Measurements from ENCODE around the gene CCDC27.
A peak's percentile ranks its signal among the peaks of the same experiment; 100 is the strongest.

CCDC27 gene

DNA sequence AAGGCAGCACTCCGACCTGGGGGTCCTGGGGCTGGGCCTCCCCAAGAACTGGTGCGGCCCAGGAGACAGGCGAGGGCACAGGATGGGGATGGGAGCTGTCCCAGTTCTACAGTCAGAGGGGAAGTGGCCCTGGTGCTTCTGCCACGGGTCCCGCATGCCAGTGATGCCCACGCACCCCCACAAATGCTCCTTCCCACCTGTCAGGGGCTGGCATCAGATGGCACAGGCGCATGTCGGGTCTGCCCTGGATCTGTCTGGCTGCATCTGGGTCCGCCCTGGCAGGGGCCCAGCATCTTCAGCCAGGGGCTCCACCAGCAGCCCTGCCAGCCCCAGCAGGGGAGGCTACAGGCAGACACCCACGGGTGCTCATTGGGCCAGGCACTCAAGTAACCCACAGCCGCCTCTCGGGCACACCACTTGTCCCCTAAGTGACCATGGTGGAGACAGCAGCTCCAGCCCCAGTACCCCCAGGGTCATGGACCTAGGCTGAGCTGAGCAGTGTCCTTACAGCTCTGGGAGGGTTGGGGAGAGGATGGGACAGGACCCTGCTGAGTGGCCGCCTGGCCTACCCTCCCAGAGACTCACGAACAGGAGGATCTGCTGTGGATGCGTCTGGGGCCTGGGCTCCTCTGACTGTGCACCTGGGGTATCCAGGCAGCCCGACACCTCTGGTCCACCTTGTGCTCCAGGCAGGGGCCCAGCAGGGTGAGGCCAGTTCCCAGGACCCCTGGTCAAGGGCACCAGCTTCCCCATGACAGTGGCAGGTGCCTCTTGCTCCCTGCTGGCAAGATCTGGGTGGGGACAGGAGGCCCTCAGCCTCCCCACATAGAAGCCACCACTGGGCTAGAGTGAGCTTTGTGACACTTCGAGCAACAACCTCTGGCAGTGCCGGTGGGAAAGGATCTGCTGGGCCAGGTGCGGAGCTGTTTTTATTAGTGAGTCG is 25.7 kb downstream of the CCDC27 start:
- DNase-seq = no peak

DNA sequence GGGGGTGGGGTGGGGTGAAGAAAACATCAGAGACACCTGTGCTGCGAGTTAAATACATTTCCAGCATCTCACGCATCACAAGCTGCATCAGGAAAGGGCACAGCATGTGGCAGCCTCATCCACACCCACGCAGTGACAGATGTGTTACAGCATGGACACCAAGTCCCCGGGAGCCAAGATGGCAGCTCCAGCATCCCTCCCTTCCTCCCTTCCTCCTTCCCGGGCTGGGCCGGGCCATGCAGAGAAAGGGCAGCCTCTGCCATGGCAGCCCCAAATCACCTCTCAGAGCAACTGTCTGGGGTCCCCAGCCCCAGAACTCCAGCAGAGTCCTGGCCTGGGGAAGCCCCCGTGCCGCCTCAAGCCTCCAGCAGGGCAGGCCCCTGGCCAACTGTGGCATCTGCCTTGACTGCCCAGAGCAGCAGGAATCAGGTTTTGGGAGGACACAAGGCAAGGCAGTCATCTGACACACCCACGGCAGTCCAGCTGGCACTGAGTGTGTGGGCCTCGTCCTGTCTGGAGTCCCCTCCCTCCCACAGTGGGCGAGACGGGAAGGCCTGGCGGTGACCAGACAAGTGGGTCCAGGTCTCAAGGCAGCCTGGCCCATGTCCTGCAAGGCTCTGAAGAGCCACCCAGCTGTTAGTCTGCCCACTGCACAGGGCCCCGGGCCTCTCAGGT is 26.5 kb downstream of the CCDC27 start:
- DNase-seq = no peak

DNA sequence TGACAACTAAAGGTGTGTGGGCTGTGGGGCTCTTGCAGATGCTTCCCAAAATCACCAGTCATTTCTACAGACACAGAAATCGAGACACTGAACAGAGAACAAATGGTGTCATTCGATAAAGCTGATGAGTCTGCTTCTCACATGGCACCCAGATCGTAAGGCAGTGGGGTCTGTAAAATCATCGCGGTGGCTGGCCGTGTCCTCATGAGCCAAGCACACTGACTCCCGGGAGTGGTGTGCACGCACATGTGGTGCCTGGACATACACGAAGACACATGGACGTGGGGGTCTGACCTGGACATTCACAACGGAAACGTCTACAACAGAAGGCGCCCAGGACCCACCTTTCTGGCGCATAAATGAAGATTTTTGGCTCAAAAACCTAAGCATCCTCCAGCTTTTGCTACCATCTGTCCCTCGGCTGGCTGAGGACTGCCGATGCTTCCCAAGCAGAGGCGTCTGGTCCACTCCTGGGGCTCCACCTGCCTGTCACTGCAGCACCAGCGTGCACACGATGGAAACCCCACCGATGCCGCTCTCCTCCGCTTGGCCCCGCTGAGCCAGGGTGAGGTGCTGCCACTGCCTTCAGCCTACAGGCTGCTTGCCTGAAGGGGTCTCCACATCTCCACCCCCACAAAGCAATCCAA is 27.1 kb downstream of the CCDC27 start:
- no peak for DNase-seq

DNA sequence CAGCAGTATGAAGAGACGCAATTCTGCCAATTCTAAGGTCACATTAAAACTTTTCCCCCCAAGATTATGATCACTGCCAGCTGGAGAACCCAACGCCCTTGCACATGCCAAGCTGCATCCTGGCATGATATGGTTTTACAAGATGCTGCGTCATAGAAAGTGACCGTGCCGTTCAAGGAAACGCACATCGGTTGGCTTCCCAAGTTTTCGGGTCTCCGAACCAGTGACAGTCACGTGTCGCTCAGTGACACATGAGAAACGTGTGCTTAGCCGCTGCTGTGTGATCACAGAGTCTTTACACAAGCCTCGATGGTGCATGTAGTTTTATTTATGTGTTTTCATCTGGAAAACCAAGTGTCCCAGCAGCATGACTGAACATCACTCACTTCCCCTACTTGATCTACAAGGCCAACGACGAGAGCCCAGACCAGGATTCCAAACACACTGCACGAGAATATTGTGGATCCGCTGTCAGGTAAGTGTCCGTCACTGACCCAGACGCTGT is 27.7 kb downstream of the CCDC27 start:
- DNase-seq = no peak

DNA sequence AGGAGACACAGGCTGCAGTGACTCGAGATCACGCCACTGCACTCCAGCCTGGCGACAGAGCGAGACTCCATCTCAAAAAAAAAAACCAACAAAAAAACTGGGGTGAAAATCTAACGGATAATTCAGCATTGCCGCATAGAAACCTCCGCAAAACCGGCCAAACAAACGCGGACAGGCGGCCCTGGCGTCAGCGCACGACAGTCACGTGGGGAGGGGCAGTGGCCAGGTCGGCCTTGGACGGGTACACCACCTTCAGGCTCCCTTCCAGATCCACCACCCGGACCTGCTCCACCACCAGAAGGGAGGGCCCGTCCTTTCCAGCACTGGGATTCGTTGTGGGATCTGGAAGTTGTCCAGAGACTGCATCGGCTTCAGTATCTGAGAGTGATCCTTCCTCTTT is 28.7 kb downstream of the CCDC27 start:
- no peak for DNase-seq

DNA sequence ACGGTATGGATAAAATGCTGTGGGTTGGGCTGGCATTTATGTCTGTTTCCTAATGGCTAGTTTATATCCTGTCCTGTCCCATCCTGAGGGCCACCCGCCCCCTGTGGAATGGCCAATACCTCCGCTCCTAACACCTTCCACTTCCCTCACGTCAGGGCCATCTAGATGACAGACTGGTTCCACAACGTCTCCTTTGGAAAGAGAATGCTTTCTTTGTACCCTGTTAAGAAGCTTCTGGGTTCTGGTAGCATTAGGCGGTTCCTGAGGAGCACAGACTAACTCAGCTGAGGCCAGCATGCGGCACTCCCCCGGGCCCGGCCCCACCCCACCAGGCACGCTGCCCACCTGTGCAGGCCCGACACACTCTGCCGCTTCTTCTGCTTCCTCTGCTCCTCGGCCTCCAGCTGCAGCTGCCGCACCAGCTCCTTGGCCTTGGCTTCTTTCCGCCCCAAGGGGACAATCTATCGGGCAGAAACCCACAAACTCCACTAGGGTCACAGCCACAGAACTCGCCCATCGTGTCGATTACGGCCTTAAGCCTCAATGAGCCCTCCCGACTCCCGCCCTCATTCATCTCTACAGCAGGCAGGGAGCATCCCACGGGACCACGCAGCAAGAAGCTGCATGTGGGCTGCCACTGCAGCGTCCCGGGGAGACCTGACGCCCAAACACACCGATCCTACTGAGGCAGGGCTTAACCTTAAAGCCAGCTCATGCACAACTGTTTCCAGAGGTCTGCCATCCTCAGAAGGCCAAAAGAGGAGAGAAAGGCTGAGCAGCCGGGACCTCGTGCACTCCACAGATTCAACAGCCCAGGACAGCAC is 31.6 kb downstream of the CCDC27 start:
- DNase-seq = no peak

DNA sequence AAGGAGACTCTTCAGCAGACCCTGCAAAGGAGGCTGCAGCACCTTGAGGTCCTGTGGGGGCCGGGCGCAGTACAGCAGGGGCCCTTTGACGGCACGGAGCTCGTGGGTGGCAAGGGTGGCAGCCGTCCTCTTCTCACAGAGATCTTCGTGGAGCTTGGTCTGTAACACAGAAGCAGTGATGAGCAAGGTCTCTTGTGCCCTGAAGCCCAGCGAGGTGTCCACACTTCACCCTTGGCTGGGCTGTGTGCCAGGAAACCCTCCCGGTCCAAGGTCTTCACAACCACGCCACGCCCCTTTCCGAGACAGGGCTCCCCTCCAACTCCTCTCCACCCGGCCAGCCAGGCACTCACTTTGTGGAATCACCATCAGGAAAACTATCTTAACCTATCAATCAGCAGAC is 32.8 kb downstream of the CCDC27 start:
- no peak for DNase-seq

DNA sequence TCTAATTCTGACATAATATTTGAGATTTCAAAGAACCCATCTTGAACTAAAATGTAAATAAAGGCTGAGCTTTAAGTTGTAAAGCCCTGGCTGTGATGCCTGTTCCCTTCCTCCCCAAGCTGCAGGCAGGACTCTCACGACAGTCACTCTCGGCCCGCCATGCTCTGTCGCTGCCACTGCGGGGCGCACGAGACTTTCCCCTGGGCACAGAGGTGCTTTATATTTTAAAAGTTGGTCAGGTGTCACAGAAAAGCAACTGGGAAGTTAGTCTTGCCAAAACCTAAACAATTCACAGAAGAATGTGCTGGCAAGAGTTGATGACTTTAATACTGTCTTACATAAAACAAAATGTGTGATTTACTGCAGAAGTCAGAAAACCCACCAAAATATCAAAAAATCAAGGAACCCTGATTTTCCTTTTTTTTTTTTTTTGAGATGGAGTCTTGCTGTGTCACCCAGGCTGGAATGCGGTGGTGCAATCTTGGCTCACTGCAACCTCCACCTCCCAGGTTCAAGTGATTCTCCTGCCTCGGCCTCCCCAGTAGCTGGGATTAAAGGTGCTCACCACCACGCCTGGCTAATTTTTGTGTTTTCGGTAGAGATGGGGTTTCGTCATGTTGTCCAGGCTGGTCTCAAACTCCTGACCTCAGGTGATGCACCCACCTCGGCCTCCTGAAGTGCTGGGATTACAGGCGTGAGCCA is 33.4 kb downstream of the CCDC27 start:
- no peak for DNase-seq

DNA sequence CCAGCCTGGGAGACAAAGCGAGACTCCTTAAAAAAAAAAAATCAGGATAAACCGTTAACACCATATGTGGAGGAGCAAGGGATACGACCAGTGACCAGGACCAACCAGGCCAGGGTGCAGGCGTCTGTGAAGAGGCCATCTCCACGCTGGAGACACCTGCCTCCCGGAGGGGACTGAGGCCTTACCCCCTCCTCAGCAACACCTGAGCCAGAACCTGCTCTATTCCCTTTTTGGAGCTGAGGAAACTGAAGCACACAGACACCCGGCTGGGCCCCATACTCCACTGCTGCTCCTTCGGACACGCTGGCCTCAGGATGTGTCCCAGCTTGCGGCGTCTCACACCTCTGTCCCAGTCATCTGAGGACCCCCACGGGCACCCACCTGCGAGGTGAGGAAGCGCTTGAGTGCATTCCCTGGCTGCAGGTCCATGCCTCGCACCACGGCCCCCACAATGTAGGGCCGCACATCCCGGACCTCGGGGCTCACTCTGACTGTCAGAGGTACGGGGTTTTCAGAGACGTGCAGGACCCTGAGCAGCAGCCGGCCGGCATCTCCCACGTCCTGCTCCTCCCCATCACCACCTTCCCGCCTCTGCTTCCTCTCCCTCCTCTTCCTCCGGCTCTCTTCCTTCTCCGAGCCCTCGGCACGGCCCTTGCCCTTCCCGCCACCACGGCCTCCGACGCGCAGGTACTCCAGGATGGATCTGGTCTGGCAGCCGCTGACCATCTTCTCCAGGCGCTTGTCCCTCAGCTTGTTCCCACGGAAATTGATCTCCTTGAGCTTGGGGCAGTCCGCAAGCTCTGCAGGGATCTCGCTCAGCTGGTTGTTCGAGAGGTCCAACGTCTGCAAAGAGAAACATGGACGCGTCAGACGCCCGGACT is 34.5 kb downstream of the CCDC27 start:
- DNase-seq = no peak

DNA sequence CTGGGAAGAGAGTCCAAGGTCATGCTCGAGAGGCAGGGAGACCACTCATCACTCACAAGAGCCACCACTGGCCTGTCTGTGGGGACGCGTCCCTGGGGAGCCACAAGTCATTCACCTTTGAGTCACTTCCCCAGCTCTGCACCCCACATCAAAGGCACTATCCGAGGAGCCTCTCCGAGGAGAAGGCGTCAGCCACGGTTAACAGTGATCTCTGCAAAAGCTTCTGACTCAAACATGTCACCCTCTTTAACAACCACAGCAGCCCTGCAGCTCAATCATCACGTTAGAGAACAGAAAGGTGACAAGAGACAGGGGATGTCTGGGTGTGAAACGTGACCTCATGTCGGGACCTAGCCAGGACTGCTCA is 35.1 kb downstream of the CCDC27 start:
- DNase-seq = no peak

DNA sequence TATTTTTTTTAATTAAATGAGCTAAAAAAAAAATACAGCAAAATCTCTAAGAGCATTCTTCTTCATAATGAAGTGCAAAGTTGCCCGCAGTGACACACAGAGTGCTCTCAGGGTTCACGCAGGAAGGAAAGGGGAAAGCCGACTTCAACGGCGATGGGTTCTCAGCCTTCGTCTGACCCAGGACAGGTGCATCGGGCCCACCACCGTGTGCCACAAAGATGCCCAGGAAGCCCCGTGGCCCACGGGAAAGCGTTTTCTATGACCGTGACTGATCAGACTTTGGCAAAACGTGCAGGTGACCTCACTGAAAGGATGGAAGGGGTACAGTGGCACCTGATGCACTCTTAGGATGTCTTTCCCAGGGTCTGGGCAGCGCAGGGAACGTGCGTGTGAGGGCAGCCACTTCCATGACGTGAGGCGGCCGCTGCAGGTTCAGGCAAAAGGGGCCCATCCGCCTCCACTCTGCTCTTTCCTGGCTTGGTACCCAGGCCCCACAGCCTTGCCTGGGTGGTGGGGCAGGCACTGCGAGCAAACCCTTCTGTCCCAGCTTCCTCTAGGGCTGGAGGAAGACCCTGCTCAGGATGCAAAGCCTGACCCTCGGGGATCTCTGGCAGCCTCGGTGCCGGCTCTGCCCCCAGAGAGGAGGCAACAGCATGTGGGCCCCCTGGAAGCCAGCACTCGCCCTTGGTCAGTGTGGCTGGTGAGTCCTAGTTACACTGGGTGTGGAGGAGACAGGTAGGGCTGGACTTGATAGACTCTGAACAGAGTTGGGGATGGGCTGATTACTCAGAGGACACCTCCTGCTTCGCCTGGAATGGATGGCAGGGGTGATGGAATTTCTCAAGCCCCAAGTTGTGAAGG is 35.7 kb downstream of the CCDC27 start:
- no peak for DNase-seq

DNA sequence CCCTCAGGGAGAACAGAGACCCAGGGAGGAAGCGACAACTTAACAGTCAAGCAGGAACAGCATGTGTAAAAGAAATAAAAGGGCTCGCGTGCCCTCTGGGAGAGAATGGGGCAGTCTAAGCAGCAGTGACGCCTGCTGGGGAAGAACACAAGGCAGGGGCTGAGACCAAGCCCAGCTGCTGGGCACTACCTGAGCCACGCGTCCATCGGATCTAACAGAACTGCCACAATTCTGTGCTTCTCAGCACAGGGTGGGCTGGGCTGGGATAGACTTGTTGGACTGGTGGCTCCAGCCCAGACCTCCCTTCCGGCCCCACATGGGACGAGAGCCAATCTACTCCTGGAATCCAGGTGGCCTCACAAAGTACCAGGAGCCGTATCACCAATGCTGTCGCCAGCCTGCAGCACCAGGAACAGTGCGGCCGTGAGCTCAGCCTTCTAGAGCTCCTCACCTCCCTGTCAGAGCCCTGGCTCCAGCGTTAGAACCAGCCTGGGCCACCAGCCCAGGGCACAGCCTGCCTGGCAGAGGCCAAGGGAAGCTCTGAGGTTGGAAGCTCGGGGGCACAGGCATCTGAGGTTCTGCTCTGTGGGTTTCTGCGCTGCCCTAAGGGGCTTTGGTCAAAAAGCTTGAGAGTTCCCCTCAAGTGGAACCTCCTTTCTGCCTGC is 36.6 kb downstream of the CCDC27 start:
- DNase-seq = no peak

DNA sequence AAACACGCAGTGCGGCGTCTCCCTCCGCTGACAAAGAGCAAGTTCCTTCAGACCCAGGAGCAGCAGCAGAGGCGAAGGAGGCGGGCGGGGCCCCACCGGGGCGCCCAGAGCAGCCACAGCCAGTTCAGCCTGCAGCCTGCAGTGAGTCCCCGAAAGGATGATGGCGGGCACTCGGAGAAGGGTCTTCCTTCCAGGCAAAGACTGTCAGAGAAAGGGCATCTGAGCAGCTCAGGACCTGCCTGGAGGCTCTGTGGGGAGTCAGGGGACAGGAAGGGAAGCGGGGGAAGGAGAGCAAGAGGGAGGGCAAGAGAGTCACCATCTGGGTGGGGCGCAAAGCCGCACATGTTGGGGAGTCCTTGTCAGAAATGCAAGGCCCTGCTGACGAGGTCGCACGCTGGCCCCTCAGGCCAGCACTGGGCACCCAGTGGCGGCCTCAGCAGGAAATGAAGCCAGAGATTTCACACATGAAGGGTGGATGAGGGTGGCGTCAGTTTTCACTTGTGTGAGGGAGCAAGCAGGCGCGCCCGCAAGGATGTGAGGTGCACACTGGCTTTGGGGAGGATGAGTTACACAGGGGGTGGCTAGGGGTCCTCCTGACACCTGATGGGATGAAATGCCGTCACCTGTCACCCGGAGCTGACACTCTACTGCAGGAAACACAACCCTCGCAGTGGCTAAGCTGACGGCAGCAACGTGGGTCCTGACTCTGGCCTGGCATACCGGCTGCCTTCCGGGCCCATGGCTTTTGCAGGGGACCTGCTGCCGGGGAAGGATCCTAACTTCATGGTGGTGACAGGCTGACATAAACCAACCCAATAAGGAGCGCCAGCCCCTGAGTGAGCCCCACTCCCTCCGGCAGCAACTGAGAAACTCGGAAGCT is 37.4 kb downstream of the CCDC27 start:
- no peak for DNase-seq

DNA sequence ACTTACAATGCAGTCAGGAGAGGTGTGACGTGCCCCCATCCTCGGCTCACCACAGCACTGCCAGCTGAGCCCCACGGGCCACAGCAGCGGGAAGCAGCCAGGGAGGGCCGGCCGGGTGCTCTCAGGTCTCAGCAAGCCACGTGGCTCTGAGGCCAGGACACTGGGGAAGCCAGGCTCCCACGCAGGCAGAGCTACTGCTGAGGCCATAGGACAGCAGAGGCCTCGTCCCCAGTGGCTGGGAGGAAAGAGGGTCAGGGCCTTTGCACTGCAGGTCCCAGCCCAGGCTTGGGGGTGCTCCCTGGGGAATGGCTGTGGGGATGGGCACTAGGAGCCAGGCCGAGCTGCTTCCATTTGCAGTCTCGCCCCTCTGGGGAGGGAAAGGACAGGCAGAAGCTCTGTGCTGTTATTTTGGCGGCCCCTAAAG is 38.3 kb downstream of the CCDC27 start:
- no peak for DNase-seq

DNA sequence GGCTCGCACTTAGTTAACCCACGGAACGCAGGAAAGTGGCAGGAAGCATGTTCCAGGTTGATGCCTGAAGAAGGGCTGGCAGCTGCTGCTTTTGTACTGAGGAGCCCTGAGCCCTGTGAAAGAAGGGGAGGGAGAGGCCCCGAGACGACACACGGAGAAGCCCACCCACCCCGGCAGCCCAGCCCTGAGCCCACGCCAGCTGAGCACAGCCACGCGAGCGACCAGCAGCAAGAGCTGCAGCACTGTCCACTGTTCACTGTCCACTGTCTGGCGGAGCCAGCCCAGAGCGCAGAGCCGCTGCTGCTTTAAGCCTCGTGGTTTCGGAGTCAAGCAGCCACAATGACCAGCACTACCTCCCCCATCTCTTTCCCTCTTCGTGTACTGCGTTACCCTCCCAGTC is 38.7 kb downstream of the CCDC27 start:
- no peak for DNase-seq

DNA sequence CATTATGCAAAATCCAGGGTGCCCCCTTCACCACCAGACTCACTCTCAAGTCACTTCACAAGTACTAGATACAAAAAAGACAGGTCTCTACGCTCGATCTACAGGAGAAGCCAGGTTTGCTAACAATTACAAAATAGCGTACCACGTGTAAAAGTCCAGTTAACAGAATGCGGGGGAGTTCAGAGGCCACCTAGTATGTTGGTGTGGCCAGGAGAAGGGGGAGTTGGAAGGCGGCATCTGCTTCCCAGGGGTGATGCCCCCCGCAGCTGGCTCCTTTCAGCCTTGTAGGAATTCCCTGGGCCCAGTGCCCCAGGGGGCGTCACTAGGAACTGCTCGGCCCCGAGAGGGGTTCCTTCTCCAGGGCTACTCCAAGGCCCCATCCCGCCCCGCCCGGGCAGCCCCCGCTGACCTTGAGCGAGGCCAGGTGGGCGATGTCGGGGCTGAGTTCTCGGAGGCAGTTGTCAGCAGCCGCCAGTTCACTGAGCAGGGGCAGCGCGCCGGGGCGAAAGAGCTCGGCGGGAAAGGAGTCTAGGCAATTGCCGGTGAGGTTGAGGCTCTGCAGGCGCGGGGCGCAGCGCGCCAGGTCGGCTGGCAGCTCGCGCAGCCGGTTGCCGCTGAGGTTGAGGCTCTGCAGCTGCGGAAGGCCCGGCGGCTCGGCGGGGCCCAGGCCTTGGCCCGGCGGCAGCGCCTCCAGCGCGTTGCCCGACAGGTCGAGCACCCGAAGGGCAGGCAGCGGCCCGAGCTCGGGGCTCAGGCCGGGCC is 43.4 kb downstream of the CCDC27 start:
- no peak for DNase-seq

DNA sequence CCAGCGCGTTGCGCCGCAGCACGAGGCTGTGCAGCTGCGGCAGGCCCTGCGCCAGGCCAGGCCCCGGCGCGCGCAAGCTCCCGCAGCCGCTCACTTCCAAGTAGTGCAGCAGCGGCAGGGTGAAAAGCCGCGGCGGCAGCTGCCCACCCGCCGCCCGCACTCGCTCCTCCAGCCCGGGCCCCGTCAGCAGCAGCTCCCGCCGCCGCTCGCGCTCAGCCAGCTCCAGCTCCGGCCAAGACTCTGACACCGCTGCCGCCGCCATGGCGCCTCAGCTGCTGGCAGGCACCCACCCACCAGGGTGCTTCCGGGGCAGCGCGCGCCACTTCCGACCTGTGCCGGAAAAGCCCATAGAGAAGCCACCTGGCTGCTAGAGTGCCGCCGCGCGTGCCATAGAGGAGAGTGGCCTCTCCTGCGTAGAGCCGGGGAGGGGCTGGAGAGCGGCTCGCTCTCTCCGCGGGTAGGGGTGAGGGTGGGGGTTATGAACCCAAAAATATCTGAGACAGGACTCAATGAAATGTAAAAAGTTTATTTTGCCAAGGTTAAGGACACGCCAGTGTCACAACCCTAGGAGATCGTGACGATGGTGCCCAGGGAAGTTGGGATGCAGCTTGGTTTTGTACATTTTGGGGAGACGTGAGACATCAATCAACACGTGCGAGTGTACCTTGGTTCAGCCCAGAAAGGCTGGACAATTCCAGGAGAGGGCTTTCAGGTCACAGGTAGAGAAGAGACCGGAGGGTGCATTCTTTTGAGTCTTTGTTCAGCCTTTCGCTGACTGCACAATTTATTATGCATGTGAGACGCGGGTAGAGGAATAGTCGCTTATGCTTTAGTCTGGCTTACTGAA is 44.2 kb downstream of the CCDC27 start, which contains the start of gene LRRC47:
LRRC47 (minus strand) TSS at position 284 of the 847 bp plus-strand sequence; CDS start at position 262, 22 bp downstream.
- peak; percentile 94 for DNase-seq
